Measurements from ENCODE around the gene DDX42. TPM values are rescaled to one million over a fixed set of nuclear protein-coding genes. Genes with fewer than 3 reads are reported as not detected.

Gene DDX42
- total RNA-seq, 4 donors from 2014 or later: 106 to 154 (median 123) TPM

DNA sequence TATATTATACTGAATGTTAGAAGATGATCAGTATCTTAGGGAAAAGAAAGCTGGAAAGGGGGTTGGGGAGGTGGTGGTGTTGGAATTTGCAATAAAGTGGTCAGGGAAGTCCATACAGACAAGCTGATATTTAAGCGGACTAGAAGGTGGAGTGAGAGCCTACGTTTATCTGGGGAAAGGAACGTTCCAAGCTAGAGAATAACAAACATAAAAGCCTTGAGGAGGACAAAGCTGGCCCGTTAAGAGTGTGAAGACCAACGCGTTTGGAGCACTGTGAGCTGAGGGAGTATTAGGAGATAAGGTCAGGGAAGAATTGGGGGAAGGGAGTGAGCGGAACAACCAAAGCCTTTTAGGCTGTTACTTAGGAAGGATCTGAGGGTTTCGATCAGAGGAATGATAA is 1.4 kb downstream of the DDX42 start:
- WGBS, 2 donors: 20 to 24% methylated on average over 8 of the region's 8 CpGs
- peaks cover 0 to 78% (median 29%) of the 10 kb centered on the region in 4 donors for H3K4me1 ChIP-seq
- no peaks in the 10 kb centered on the region for H3K27me3 ChIP-seq
- no peaks in the 10 kb centered on the region for H3K9me3 ChIP-seq
- no peak for TF ChIP-seq EP300 (IDR thresholded peaks at IDR 0.05)
- no peak for TF ChIP-seq POLR2A (IDR thresholded peaks at IDR 0.05)
- TF ChIP-seq, protein P1, sequence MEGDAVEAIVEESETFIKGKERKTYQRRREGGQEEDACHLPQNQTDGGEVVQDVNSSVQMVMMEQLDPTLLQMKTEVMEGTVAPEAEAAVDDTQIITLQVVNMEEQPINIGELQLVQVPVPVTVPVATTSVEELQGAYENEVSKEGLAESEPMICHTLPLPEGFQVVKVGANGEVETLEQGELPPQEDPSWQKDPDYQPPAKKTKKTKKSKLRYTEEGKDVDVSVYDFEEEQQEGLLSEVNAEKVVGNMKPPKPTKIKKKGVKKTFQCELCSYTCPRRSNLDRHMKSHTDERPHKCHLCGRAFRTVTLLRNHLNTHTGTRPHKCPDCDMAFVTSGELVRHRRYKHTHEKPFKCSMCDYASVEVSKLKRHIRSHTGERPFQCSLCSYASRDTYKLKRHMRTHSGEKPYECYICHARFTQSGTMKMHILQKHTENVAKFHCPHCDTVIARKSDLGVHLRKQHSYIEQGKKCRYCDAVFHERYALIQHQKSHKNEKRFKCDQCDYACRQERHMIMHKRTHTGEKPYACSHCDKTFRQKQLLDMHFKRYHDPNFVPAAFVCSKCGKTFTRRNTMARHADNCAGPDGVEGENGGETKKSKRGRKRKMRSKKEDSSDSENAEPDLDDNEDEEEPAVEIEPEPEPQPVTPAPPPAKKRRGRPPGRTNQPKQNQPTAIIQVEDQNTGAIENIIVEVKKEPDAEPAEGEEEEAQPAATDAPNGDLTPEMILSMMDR (IDR thresholded peaks at IDR 0.05): no peak
- H3K27ac ChIP-seq: peak overlapping the region in 3 of 4 donors; percentile 91 to 99 (median 93)
- DNase-seq (ENCODE audit: low spot score in 2 of 2): no peak
- peak overlapping the region; percentile 71 to 99 (median 92) for H3K4me3 ChIP-seq
- peaks cover 0 to 10% (median 0%) of the 10 kb centered on the region in 3 donors for H3K36me3 ChIP-seq

DNA sequence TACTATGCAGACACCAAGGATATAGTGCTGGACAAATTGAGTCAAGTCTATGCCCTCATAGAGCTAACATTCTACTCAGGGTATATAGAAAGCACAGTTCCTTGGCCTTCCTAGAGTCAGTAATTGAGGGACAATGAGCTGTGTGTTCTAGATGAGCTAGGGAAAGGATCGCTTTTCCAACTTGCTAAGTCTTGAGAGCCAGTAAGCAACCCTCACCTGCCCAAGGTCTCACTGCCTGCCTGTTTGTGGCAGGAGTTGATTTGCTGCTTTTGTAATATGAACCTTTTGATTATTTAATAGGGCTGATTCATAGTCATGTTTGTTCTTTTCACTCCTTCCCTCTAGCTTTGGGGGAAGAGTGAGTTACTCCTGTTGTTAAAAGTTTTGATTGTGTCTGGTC is 6.5 kb downstream of the DDX42 start:
- no peak for TF ChIP-seq EP300 (IDR thresholded peaks at IDR 0.05)
- TF ChIP-seq POLR2A (IDR thresholded peaks at IDR 0.05): no peak
- TF ChIP-seq, protein P1 (IDR thresholded peaks at IDR 0.05): no peak
- Histone ChIP-seq H3K27me3 (no peaks in the 10 kb centered on the region), H3K4me1 (peaks cover 0 to 87% (median 13%) of the 10 kb centered on the region in 4 donors), H3K4me3 (no peak overlapping the region), H3K27ac (no peak overlapping the region), H3K9me3 (no peaks in the 10 kb centered on the region), H3K36me3 (peaks cover 0 to 37% (median 0%) of the 10 kb centered on the region in 3 donors)
- 86 to 92% methylated on average over 1 of the region's 1 CpG for WGBS, 2 donors
- no peak for DNase-seq (ENCODE audit: low spot score in 2 of 2)

DNA sequence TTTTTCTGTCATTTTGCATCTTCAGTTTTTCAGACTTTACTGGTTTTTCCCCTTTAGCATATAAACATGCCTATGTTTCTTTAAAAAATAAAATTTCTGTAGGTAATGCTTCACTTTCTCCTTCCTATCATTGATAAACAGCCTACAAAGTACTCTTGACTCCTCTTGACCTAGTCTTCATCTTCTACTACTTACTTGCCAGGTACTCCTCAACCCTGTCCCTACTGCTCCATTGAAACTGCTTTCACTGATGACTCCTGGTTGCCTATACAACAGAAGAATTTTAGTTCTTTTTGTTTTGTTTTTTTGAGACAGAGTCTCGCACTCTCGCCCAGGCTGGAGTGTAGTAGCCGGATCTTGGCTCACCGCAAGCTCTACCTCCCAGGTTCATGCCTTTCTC is 7.0 kb downstream of the DDX42 start:
- Histone ChIP-seq H3K4me1 (peaks cover 0 to 87% (median 9%) of the 10 kb centered on the region in 4 donors), H3K27me3 (no peaks in the 10 kb centered on the region), H3K4me3 (no peak overlapping the region), H3K27ac (no peak overlapping the region), H3K36me3 (peaks cover 0 to 37% (median 0%) of the 10 kb centered on the region in 3 donors), H3K9me3 (no peaks in the 10 kb centered on the region)
- DNase-seq (ENCODE audit: low spot score in 2 of 2): no peak
- TF ChIP-seq EP300 (IDR thresholded peaks at IDR 0.05) (no peak), POLR2A (IDR thresholded peaks at IDR 0.05) (no peak)
- TF ChIP-seq, protein P1 (IDR thresholded peaks at IDR 0.05): no peak
- WGBS, 2 donors: 94 to 97% methylated on average over 4 of the region's 4 CpGs

DNA sequence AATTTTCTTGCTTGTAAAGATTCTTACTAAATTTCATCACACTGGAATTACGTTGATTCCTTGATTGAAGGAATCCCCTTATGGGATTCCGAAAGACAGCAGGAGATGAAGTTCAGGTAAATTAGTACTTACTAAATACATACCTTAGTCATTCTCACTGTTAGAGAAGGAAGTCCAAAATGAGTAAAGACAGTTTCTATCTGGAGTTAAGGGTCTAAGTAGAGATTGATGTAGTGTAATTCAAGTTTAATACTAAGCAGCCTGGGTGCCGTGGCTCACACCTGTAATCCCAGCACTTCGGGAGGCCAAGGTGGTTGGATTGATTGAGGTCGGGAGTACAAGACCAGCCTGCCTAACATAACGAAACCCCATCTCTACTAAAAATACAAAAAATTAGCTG is 9.6 kb downstream of the DDX42 start:
- H3K4me1 ChIP-seq: peaks cover 0 to 64% (median 2%) of the 10 kb centered on the region in 4 donors
- H3K9me3 ChIP-seq: no peaks in the 10 kb centered on the region
- WGBS, 2 donors: 73 to 78% methylated on average over 6 of the region's 6 CpGs
- DNase-seq (ENCODE audit: low spot score in 2 of 2): no peak
- H3K36me3 ChIP-seq: peaks cover 0 to 58% (median 3%) of the 10 kb centered on the region in 3 donors
- no peaks in the 10 kb centered on the region for H3K27me3 ChIP-seq
- no peak overlapping the region for H3K4me3 ChIP-seq
- TF ChIP-seq POLR2A (IDR thresholded peaks at IDR 0.05) (no peak), EP300 (IDR thresholded peaks at IDR 0.05) (no peak)
- TF ChIP-seq, protein P1 (IDR thresholded peaks at IDR 0.05): no peak
- H3K27ac ChIP-seq: no peak overlapping the region

DNA sequence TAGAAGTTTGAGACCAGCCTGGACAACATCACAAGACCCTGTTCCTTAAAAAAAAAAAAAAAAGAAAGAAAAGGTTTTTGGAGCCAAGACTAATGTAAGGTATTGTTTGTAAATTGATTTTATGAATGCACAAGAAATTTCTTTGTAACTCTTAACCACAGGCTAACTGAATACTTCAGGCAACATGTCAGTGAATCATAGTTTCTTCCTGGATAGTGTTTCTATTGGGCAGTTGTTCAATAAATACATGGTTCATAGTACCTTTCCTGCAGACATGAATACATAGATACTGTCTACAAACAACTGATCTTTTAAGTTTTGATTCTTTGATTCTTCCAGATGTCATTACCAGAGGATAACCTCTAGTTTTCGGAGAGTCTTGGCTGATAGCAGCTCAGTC is 11.6 kb downstream of the DDX42 start:
- TF ChIP-seq POLR2A (IDR thresholded peaks at IDR 0.05): no peak
- TF ChIP-seq, protein P1 (IDR thresholded peaks at IDR 0.05): no peak
- no peak for TF ChIP-seq EP300 (IDR thresholded peaks at IDR 0.05)
- no peaks in the 10 kb centered on the region for H3K9me3 ChIP-seq
- DNase-seq (ENCODE audit: low spot score in 2 of 2): no peak
- no peaks in the 10 kb centered on the region for H3K27me3 ChIP-seq
- H3K4me1 ChIP-seq: peaks cover 0 to 49% (median 2%) of the 10 kb centered on the region in 4 donors
- no peak overlapping the region for H3K27ac ChIP-seq
- WGBS, 2 donors: 58 to 76% methylated on average over 1 of the region's 1 CpG
- H3K36me3 ChIP-seq: peaks cover 6 to 67% (median 9%) of the 10 kb centered on the region in 3 donors
- no peak overlapping the region for H3K4me3 ChIP-seq
